Mesenchymal stem cell (in vitro differentiated cells and primary cell): ENCODE measurements around the gene COL6A1.

Experiments
- DNase-seq: peaks from one replicate; pipeline ENCODE4 v3.0.0-alpha.2; 2013
- H2AFZ ChIP-seq: one replicate; pipeline ENCODE4 v1.6.1; 2013; ENCODE audit warnings: low read depth, mild to moderate bottlenecking, control low read depth, inconsistent platforms, low read length, moderate library complexity
- H2AK5ac ChIP-seq: 2 replicates; pipeline ENCODE4 v1.6.1; 2013; ENCODE audit warnings: low read length, moderate library complexity, mild to moderate bottlenecking, inconsistent platforms; ENCODE audit not compliant: severe bottlenecking
- H2BK120ac ChIP-seq: one replicate; pipeline ENCODE4 v1.6.1; 2013; ENCODE audit warnings: low read depth, mild to moderate bottlenecking, inconsistent platforms, low read length, moderate library complexity
- H2BK12ac ChIP-seq, 2 experiments: one replicate each; pipeline ENCODE4 v1.6.1; 2013; ENCODE audit warnings: inconsistent platforms in 2 of 2, low read length in 2 of 2, mild to moderate bottlenecking in 2 of 2, moderate library complexity in 2 of 2, control low read depth in 1 of 2
- H2BK15ac ChIP-seq: one replicate; pipeline ENCODE4 v1.6.1; 2013; ENCODE audit warnings: mild to moderate bottlenecking, low read depth, inconsistent platforms; ENCODE audit not compliant: poor library complexity, severe bottlenecking
- H2BK5ac ChIP-seq: 2 replicates; pipeline ENCODE4 v1.6.1; 2013; ENCODE audit warnings: low read depth, mild to moderate bottlenecking, low read length, control low read depth, inconsistent platforms; ENCODE audit not compliant: poor library complexity, severe bottlenecking
- H3K14ac ChIP-seq, 2 experiments: one replicate each; pipeline ENCODE4 v1.6.1; 2013; ENCODE audit warnings: inconsistent platforms in 2 of 2, low read length in 2 of 2, control low read depth in 1 of 2, mild to moderate bottlenecking in 1 of 2, moderate library complexity in 1 of 2
- H3K18ac ChIP-seq, 2 experiments: one replicate each; pipeline ENCODE4 v1.6.1; 2013; ENCODE audit warnings: inconsistent platforms in 2 of 2, low read length in 2 of 2, control low read depth in 1 of 2, low read depth in 1 of 2, mild to moderate bottlenecking in 1 of 2
- H3K23ac ChIP-seq, 2 experiments: one replicate each; pipeline ENCODE4 v1.6.1; 2013; ENCODE audit warnings: inconsistent platforms in 2 of 2, low read length in 2 of 2, mild to moderate bottlenecking in 2 of 2, moderate library complexity in 2 of 2, control low read depth in 1 of 2
- H3K27ac ChIP-seq: 2 replicates; pipeline ENCODE4 v1.5.1; 2013; ENCODE audit warnings: mild to moderate bottlenecking, moderate library complexity, low read length, control low read depth, inconsistent platforms; ENCODE audit not compliant: poor library complexity, severe bottlenecking
- H3K27me3 ChIP-seq, 2 experiments: 2 replicates each; pipeline versions ENCODE4 v1.6.1 to v1.7.0; 2013; ENCODE audit warnings: low read length in 2 of 2, mild to moderate bottlenecking in 2 of 2, moderate library complexity in 2 of 2, control low read depth in 1 of 2, inconsistent platforms in 1 of 2; ENCODE audit not compliant: control insufficient read depth in 1 of 2, insufficient read depth in 1 of 2
- H3K36me3 ChIP-seq, 2 experiments: 2 replicates each; pipeline versions ENCODE4 v1.6.1 to v1.7.0; 2013; ENCODE audit warnings: low read length in 2 of 2, control low read depth in 1 of 2, inconsistent platforms in 1 of 2, low read depth in 1 of 2, mild to moderate bottlenecking in 1 of 2; ENCODE audit not compliant: insufficient read depth in 2 of 2, control insufficient read depth in 1 of 2
- H3K4ac ChIP-seq, 2 experiments: one replicate each; pipeline ENCODE4 v1.6.1; 2013; ENCODE audit warnings: inconsistent platforms in 2 of 2, low read length in 2 of 2, mild to moderate bottlenecking in 2 of 2, moderate library complexity in 2 of 2, control low read depth in 1 of 2, low read depth in 1 of 2
- H3K4me1 ChIP-seq: 2 replicates; pipeline ENCODE4 v1.6.1; 2013; ENCODE audit warnings: low read depth, low read length, control low read depth; ENCODE audit not compliant: control insufficient read depth, insufficient read depth
- H3K4me2 ChIP-seq: 2 replicates; pipeline ENCODE4 v1.6.1; 2013; ENCODE audit warnings: low read length, mild to moderate bottlenecking, inconsistent platforms; ENCODE audit not compliant: poor library complexity, severe bottlenecking
- H3K4me3 ChIP-seq, 2 experiments: 2 replicates each; pipeline versions ENCODE4 v1.5.1 to v1.7.0; 2013; ENCODE audit warnings: low read length in 2 of 2, mild to moderate bottlenecking in 2 of 2, control low read depth in 1 of 2, low read depth in 1 of 2; ENCODE audit not compliant: insufficient read depth in 1 of 2
- H3K79me1 ChIP-seq: replicated peaks from 2 replicates; pipeline ENCODE4 v1.6.1; 2013; ENCODE audit warnings: mild to moderate bottlenecking, control low read depth, low read length, inconsistent platforms; ENCODE audit not compliant: poor library complexity, severe bottlenecking
- H3K9ac ChIP-seq: 2 replicates; pipeline ENCODE4 v1.7.0; 2013; ENCODE audit warnings: mild to moderate bottlenecking, low read length, moderate library complexity
- H3K9me3 ChIP-seq: 2 replicates; pipeline ENCODE4 v1.7.0; 2013; ENCODE audit warnings: mild to moderate bottlenecking, low read length; ENCODE audit not compliant: control insufficient read depth
- H4K8ac ChIP-seq: one replicate; pipeline ENCODE4 v1.6.1; 2013; ENCODE audit warnings: inconsistent platforms, mild to moderate bottlenecking, low read length, moderate library complexity
- H4K91ac ChIP-seq: one replicate; pipeline ENCODE4 v1.6.1; 2013; ENCODE audit warnings: mild to moderate bottlenecking, low read length, inconsistent platforms
- WGBS: methylation state at CpG from one replicate; pipeline ENCODE4 v1.1.7; 2013; ENCODE audit warnings: mixed read lengths; 5-methylcytosine and 5-hydroxymethylcytosine counted together

Gene COL6A1

DNA sequence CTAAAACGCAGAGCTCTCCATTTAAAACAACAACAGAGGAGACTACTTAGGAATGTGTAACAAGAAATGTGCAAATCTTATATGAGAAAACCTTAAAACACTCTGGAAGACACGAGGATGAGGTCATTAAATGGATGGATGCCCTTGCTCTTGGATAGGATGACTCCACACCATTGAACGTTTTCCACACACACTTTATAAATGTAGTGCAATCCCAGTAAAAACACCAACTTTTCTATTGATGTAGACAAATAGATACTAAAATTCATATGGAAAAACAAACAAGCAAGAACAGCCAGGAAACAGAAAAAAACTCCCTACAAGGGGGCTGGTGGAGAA is 18.4 kb upstream of the COL6A1 start:
- H3K9me3 ChIP-seq: peaks cover 4% of the 10 kb centered on the region
- no peak overlapping the region for H3K27ac ChIP-seq
- no peak overlapping the region for H3K4ac ChIP-seq
- H3K23ac ChIP-seq: no peak overlapping the region
- H3K4me3 ChIP-seq: no peak overlapping the region
- no peak overlapping the region for H2BK5ac ChIP-seq
- H3K9ac ChIP-seq: no peak overlapping the region
- H3K18ac ChIP-seq: no peak overlapping the region
- H2BK120ac ChIP-seq: no peak overlapping the region
- H3K14ac ChIP-seq: no peak overlapping the region
- H2BK15ac ChIP-seq: no peak overlapping the region
- no peak overlapping the region for H3K4me2 ChIP-seq
- WGBS: no CpG with 5 or more reads among the region's 3 CpGs
- no peak overlapping the region for H2AFZ ChIP-seq
- H3K79me1 ChIP-seq: no peaks in the 10 kb centered on the region
- no peak overlapping the region for H4K91ac ChIP-seq
- DNase-seq: no peak
- no peak overlapping the region for H2AK5ac ChIP-seq
- H3K27me3 ChIP-seq: peaks cover 0 to 4% of the 10 kb centered on the region in 2 experiments
- no peak overlapping the region for H4K8ac ChIP-seq
- peaks cover 1% of the 10 kb centered on the region for H3K4me1 ChIP-seq
- H3K36me3 ChIP-seq: no peaks in the 10 kb centered on the region
- no peak overlapping the region for H2BK12ac ChIP-seq

DNA sequence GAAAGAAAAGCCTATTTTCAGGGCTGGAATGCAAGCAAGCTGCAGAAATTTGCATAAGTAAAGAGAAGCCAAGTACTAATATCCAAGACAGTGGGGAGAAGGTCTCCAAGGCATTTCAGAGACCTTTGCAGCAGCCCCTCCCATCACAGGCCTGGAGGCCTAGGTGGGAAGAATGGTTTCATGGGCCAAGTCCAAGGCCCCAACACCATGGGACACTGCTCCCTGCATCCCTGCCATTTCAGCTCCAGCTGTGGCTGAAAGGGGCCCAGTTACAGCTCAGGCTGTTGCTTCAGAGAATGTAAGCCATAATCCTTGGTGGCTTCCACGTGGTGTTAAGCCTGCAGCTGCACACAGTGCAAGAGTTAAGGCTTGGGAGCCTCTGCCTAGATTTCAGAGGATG is 16.9 kb upstream of the COL6A1 start:
- H3K36me3 ChIP-seq: no peaks in the 10 kb centered on the region
- no peak overlapping the region for H2BK120ac ChIP-seq
- no peak overlapping the region for H3K14ac ChIP-seq
- peak overlapping the region; percentile 67 for H4K91ac ChIP-seq
- H3K18ac ChIP-seq: no peak overlapping the region
- 0% methylated on average over 1 of the region's 1 CpG for WGBS
- no peak for DNase-seq
- H2AK5ac ChIP-seq: no peak overlapping the region
- no peak overlapping the region for H2BK15ac ChIP-seq
- H3K23ac ChIP-seq: no peak overlapping the region
- no peaks in the 10 kb centered on the region for H3K79me1 ChIP-seq
- no peak overlapping the region for H2BK12ac ChIP-seq
- no peak overlapping the region for H2BK5ac ChIP-seq
- no peak overlapping the region for H2AFZ ChIP-seq
- H3K27ac ChIP-seq: no peak overlapping the region
- no peaks in the 10 kb centered on the region for H3K27me3 ChIP-seq
- H3K9me3 ChIP-seq: peaks cover 4% of the 10 kb centered on the region
- peaks cover 1% of the 10 kb centered on the region for H3K4me1 ChIP-seq
- no peak overlapping the region for H4K8ac ChIP-seq
- no peak overlapping the region for H3K4ac ChIP-seq
- no peak overlapping the region for H3K4me2 ChIP-seq
- H3K4me3 ChIP-seq: no peak overlapping the region
- no peak overlapping the region for H3K9ac ChIP-seq

DNA sequence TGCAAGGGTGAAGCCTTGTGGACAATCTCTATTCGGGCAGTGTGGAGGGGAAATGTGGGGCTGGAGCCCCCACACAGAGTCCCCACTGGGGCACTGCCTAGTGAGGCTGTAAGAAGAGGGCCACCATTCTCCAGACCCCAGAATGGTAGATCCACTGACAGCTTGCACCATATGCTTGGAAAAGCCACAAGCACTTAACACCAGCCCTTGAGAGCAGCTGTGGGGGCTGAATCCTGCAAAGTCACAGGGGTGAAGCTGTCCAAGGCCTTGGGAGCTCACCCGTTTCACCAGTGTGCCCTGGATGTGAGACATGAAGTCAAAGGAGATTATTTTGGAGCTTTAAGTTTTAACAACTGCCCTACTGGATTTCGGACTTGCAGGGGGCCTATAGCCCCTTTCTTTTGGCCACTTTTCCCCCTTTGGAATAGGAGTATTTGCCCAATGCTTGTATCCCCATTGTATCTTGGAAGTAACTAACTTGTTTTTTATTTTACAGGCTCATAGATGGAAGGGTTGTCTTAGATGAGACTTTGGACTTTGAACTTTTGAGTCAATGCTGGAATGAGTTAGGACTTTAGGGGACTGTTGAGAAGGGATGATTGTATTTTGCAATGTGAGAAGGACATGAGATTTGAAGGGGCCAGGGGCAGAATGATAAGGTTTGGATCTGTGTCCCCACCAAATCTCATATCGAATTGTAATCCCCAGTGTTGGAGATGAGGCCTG is 16.3 kb upstream of the COL6A1 start:
- Histone ChIP-seq H2AFZ (no peak overlapping the region), H4K91ac (no peak overlapping the region), H3K9ac (no peak overlapping the region), H3K27me3 (no peaks in the 10 kb centered on the region), H3K14ac (no peak overlapping the region), H3K18ac (no peak overlapping the region), H3K4me1 (peaks cover 1% of the 10 kb centered on the region), H2AK5ac (no peak overlapping the region), H2BK120ac (no peak overlapping the region), H4K8ac (no peak overlapping the region), H3K9me3 (peaks cover 4% of the 10 kb centered on the region), H2BK5ac (no peak overlapping the region), H3K4ac (no peak overlapping the region), H3K23ac (no peak overlapping the region), H2BK15ac (no peak overlapping the region), H3K79me1 (no peaks in the 10 kb centered on the region), H3K4me3 (no peak overlapping the region), H2BK12ac (no peak overlapping the region), H3K4me2 (no peak overlapping the region), H3K36me3 (no peaks in the 10 kb centered on the region), H3K27ac (no peak overlapping the region)
- WGBS: 85% methylated on average over 4 of the region's 4 CpGs
- no peak for DNase-seq

DNA sequence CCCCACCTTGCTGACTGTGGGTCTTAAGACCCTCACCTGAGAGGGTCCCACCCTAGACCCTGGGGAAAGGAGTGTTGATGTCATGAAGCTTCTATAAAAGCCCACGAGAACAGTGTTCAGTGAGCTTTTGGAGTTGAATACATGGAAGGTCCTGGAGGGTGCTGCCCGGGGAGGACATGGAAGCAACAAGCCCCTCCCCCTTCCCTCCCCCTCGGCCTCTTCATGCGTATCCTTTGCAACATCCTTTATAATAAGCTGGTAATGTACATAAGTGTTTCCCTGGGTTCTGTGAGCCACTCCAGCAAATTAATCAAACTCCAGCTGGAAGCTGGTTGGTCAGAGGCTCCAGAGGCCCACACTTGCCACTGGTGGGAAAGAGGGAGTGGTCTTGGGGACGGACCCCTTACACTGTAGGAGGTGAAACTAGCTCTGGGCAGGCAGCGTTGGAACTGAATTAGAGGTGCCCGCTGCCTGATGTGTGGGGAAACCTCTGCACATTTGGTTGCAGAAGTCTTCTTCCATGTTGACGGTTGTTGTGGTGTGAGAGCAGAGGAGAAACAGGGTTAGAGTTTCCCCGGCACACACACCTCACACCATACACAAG is 14.7 kb upstream of the COL6A1 start:
- Histone ChIP-seq H3K14ac (no peak overlapping the region), H3K4me1 (peaks cover 14% of the 10 kb centered on the region), H2BK12ac (no peak overlapping the region), H4K8ac (no peak overlapping the region), H3K79me1 (no peaks in the 10 kb centered on the region), H2BK15ac (no peak overlapping the region), H2AFZ (no peak overlapping the region), H3K4me3 (no peak overlapping the region), H3K23ac (no peak overlapping the region), H3K27me3 (no peaks in the 10 kb centered on the region), H2AK5ac (no peak overlapping the region), H3K9me3 (peaks cover 4% of the 10 kb centered on the region), H3K18ac (no peak overlapping the region), H3K9ac (no peak overlapping the region), H3K36me3 (no peaks in the 10 kb centered on the region), H3K4ac (no peak overlapping the region), H2BK5ac (no peak overlapping the region), H3K27ac (no peak overlapping the region), H2BK120ac (no peak overlapping the region), H4K91ac (no peak overlapping the region), H3K4me2 (no peak overlapping the region)
- no peak for DNase-seq
- WGBS: 78% methylated on average over 3 of the region's 9 CpGs
